HG03442 (cell line): ENCODE results near the gene CMIP.

Experiments used
- ATAC-seq: cut with Tn5 transposase; IDR thresholded peaks from one replicate; pipeline ENCODE4 v1.9.1; 2021; ENCODE audit warnings: mild to moderate bottlenecking, moderate library complexity; ENCODE audit not compliant: unreplicated experiment

CMIP gene

DNA sequence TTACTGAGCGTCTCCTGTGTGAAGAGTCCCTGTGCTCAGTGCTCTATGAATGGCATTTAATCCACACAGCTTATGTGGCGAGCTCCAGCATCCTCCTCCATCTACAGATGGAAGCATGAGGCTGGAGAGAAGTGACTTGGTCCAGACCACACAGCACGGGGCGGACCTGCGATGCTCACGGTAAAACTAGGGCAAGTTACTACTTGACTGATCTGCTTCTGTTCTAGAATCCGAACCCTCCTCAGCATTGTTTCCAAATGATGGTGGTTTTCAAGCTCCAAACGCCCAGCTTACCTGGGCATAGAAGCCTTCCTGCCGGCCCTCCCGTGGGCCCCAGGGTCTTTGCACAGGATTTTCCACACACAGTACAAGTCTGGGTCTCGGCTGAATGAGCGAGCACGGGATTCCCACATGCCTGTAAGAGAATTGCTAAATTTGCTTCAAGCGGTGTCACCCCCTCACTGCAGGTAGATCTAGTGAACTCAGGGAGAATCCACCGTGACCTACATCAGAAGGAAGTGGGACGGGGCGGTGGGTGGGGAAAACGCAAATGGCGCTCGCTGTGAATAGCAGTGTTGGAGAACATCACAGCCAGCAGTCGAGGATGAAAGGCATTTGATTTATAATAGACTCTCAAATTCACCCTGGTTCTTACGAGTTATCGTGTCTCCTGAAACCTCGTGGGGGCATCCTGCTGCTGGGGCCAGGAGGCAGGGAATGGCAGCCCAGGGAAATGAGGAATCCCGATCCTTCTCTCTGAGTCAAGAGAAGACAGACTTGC, 101.1 kb downstream of the CMIP start:
- no peak for ATAC-seq

DNA sequence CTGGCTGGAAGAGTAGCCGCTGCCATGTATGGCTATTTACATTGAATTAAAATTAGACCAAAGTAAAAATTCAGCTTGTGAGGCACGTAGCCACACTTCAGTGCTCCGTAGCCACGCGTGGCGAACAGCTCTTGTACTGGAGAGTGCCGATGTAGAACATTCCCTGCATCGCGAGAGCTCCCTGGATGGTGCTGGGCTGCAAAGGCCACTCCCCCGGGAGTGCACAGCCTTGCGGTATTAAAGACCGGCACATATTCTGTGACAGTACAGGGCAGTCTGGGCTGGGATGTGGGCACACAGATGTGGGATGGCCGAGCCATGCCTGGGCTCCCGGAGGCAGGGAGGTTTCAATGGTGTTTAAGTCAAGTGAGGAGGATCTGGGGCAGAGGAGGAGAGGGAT, 102.2 kb downstream of the CMIP start:
- ATAC-seq = no peak

DNA sequence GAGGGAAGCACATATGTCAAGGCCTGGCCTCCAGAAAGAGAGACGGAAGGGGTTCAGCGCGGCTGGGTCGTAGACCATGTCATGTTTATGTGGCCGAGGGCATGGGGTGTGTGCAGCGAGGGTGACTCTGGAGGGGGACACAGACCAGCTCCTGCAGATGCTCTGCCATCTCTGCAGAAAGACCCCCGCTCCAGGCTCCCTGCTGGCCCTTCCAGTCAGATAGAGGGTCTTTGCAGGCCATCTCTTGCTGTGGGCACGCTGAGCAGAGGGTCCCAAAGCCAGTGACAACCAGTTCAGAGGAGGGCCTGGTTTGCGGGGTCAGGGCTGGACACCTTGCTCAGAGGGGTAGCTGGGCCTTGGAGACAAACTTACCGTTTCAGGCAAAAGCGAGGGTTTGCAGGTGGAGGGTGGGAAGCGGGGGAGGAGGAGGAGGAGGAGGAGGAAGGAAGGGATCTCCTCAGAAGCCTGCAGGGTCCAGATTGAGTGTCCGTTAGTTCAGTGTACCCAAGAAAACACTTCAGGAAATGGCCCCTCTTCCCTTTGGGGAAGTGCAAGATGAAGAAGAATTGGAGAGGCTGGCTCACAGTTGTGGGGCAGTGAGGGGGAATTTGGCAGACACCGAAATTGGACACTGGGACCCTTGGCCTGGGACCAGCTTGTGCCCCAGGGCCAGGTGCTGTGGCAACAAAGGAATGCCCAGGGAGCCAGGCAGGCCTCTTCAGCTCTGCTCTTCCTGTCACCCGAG, 102.8 kb downstream of the CMIP start:
- ATAC-seq = no peak

DNA sequence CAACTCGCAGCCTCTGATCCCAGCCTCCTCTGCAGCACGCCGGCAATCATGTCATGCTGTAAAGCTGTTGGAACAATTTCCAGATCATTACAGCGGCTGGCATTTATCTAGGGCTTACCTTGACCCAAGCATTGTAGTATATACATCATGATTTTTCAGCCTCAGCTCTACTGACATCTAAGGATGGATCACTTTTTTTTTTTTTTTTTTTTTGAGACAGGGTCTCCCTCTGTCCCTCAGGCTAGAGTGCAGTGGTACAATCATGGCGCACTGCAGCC, 103.3 kb downstream of the CMIP start:
- ATAC-seq = no peak

DNA sequence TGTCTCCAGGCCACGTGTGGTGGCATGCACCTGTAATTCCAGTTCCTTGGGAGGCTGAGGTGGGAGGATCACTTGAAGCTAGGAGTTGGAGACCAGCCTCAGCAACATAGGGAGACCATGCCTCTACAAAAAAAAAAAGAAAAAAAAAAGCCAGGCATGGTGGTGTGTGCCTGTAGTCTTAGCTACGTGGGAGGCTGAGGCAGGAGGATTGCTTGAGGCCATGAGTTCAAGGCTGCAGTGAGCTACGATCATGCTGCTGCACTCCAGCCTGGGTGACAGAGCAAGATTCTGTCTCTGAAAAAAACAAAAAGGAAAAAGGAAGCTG, 103.9 kb downstream of the CMIP start:
- no peak for ATAC-seq

DNA sequence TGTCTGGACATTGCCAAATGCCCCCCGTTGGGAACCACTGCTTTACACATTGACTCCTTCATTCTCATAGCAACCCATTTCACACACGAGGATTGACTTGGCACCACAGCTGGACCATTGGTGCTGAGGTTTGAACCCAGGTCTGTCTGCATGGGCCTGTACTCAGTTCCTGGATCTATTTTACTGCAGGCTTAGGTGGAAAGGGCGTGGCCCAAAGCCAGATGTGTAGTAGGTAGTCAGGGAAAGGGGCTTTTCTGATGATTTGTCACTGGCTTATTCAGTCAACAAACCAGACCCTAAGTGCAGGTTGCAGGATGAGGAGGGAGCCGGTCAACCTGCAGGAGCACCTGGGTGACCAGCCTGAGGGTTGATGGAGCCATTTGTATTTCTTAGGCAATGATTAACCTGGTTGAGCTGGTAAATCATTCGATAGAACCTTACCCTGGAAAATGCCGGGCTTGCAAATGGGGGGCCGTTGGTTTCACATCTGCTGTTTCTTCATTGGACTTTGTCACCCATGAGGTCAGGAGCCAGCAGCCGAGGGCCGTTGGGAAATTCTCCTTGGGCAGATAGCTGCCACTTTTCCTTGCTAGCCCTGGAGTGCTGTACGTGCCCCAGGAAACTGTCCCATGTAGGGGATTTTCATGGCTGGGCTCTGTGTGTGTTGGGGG, 104.4 kb downstream of the CMIP start:
- no peak for ATAC-seq

DNA sequence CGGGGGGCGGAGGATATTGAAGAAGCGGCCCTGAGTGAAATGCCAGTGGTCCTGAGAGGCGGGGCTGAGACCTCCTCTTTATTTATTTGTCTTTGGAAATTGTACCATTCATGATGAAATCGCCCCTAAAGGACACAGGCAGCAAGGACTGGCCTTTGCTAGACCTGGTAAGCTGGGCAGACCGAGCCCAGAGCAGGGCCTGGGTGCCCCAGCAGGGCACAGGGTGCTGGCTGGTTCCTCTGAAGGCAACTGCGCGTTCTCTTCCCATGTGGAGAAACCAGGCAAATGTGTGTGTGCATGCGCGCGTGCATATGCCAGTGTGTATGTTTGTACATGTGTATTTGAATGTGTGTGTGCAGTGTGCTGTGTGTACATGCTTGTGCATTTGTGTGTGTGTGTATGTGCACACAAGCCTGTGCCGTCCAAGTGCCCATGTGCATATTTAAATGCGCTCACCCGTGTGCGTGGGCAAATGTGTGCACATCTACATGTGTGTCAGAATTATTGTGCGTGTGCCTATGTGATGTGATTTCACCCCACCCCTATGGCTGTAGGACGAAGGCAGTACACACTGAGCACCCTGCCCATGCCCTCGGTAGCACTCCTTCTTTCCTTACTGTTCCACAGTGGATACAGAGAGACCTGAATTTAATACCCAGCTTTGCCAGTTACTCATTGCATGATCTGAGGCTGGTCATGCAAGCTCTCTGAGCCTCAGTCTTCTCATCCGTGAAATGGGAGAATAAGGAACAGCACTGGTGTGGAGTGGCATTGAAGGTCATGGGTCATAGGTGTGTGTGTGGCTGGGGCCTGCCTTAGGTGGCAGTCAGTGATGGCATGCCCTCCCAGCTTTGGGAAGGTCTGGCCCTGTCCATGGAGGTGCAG, 105.2 kb downstream of the CMIP start:
- ATAC-seq = no peak

DNA sequence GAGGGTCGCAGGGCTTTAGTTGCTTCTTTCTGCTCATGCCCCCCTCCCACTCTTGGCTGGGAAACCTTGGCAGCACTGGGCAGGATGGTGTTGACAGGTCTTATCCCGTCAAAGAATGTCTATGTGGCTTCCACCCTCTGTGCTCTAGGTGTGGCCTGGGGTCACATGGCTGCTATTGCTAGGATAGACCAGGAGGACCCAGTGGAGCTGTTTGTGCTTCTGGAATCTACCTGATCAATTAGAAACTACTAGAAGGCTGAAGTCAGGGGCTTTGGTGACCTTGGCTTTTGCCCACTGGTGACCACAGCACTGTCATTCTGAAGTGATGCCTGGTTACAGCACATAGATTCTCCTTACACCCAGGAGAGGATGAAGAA, 105.8 kb downstream of the CMIP start:
- ATAC-seq = no peak

DNA sequence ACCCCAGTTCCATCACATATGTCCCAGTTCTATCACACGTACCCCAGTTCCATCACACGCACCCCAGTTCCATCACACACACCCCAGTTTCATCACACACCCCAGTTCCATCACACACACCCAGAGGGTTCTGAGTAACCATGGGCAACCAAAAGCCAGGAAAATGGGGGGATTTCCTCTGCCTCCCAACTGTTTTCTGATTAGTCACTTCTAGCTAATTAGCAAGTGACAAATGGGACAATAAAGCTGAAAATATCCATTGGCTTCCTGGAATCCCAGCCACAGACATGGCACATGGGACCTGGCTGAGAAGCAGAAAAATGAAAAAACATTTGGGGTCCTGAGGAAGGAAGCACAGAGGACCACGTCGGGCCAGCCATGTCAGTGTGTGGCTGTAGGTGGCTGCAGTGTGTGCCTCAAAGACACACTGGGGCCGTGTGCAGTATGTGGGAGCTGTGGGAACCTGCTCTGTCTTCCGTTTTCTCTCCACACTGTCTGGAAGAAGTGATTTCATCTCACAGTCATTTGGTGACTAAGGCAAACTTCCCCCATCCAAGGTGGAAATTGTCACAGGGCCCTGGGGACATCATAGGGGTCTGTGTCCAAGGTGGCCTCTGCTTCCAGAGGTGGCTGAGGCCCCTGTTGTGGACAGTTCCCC, 106.7 kb downstream of the CMIP start:
- ATAC-seq = no peak

DNA sequence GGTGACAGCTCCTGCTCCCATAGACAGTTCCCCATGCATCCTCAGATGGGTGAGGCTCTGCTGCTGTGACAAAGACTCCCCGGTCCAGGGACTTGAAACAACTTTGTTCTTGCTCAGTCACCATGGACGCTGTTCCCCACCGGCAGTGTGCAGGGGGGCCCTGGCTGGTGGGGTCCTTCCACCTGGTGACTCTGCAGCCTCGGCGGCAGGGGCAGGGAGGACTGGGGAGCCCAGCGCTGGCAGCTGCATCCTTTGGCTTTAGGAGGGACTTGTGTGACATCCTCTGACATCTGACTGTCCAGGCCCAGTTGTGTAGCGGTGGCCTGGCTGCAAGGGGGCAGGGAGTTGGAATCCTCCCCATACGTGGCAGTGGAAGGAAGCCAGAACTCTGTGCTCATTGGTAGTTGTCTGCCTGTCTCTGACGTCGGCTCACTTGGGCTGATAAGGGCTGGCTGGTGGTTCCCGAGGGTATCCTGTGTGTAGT, 107.3 kb downstream of the CMIP start:
- no peak for ATAC-seq

DNA sequence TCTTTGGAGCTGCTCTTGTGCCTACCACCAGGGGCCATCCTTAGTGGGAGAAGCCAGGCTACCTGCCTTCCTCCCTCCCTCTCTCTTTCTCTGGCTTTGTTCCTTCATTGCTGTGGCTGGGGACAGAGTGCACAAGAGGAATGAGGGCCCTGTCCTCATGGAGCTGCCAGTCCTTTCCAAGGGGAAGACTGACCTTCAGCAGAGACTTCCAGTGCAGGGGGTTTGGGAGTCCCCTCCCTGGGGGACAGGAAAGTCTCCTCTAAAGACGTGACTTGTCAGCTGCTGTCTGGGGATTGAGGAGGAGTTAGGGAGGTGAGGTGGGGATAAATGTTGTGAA, 108.1 kb downstream of the CMIP start:
- no peak for ATAC-seq

DNA sequence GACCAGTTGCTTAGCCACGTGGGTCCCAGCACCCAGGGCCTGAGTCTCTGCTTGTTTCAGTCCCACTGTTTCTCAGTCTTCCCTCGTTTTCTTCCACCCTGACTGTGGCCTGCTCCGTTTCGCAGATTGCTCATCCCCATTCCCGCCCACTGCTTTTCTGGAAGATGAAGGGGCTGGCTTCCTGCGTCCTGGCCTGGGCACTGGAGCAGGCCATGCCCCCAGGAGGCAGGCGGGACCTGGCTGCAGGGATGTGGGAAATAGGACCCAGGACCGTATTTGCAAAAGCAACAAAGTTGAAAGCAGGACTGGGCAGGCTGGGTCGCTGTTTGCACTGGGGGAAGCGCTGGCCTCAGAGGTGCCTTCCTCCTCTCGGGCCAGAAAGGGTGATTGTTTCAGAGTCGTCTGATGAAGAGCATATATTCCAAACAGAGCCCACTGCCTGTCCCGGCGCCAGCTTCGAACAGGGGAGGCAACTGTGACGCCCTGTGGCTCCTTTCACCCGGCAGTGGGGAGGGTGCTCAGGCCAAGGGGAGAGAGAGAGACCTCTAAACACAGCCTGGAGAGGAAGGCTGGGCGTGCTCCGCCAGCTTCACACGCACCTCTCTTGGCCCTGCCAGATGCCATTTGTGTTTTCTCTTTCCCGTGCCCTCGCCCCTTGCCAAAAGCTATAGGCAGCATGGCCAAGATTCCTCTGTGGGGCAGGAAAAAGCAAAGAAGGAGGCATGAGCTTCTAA, 108.6 kb downstream of the CMIP start:
- ATAC-seq = no peak

DNA sequence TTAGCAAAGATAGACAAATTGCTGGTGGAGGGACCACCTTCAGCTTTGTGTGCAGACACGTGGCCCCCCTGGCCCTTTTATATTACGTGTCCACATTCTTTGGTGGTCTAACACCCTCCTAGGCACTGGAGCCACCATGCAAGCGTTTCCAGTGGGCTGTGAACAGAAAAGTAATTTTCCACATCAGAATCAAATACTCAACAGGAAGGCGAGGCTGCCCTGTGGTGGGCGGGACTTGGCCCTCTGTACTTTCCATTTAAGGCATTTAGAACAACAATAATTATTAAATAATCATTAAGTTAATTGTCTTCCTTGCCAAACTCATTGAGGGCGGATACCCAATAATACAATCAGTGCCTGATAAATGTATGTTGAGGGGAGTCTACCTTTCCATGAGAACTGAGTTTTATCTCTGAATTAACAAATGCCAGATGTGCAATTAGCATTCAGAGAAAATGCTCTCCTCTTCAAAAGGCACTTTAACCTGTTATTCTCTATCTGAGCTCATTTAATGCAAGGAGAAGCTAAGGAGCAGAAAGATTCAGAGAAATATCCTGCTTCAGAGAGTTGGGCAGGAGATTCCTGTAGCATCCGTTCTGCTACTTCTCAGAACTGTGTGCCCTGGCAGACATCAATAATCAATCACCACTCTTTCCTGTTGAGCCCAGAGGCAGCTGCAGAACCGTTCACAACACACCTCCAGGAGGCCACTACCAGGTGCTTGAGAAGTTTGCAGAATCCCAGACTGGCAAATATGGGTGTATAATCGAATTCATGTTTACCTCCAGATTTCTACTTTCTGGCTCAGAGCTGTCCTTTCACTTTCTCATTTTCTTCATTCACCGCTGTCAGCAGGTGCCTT, 109.4 kb downstream of the CMIP start:
- ATAC-seq = no peak

DNA sequence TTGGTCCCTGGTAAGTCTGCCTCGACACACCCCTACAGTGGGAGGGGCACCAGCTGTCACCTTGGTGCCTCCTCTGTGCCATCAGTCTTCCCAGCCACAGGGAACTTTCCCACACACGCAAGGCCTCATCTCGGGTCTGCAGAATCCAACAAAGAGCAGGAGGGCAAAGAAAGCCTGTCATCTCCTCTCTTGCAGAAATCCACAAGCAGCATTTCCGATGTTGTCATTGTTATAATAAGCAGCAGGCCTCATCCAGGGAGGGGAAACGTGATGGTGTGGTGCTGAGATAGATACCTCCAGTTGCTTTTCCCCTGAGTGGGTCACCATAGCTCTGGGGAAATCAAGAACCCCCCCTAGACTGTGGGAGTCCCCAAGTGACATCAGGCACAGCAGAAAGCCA, 110.4 kb downstream of the CMIP start:
- no peak for ATAC-seq

DNA sequence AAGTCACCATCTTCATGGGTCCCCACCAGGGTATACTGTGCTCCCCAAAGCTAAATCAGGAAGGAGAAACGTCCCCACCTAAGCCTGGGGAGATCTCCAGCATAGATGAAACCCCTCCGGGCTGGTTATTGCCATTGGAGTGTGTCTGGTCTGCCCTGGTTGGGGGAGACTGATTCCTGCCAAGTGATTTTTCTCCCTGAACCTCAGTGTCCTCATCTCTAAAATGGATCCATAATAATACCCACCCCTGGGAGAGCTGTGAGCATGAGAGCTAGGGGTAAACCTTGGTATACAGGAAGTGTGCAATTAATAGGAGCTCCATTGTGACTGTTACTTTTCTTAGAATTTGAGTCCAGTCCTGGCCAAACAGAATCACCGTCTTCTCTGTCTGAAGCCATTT, 111.1 kb downstream of the CMIP start:
- no peak for ATAC-seq

DNA sequence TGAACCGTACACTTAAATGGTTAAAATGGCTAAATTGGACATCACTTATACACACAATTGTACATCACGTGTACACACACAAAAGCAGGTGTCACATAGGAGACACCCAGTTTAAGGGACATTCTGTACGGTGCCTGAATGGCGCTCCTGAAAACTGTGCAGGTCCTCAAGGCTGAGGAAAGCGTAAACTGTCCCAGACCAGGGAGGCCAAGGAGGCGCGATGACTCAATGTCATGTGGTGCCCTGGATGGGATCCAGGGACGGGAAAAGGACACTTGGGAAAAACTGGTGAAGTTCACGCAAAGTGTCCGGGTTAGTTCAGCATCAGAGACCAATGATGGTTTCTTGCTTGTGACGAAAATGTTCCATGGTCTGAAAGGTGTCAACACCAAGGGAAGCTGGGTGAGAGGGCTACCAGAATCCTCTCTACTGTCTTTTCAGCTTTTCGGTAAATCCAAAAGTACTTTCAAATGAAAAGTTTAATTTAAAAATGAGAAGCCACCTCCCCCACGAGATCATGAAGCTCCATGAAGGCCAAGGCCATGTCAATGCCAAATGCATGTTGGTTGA, 112.2 kb downstream of the CMIP start:
- ATAC-seq = no peak

DNA sequence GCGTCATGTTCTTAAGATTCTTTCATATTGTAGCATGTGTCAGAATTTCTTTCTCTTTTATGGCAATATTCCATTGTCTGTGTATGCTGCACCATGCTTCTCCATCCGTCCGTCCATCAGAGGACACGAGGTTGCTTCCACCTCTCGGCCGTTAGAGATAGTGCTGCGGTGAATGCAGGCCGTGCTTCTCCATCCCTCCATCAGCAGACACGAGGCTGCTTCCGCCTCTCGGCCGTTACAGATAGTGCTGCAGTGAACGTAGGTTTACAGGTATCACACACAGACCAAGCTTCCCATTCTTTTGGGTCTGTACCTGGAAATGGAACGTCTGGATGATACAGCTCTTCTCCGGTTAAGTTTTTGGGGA, 113.5 kb downstream of the CMIP start:
- ATAC-seq = no peak

DNA sequence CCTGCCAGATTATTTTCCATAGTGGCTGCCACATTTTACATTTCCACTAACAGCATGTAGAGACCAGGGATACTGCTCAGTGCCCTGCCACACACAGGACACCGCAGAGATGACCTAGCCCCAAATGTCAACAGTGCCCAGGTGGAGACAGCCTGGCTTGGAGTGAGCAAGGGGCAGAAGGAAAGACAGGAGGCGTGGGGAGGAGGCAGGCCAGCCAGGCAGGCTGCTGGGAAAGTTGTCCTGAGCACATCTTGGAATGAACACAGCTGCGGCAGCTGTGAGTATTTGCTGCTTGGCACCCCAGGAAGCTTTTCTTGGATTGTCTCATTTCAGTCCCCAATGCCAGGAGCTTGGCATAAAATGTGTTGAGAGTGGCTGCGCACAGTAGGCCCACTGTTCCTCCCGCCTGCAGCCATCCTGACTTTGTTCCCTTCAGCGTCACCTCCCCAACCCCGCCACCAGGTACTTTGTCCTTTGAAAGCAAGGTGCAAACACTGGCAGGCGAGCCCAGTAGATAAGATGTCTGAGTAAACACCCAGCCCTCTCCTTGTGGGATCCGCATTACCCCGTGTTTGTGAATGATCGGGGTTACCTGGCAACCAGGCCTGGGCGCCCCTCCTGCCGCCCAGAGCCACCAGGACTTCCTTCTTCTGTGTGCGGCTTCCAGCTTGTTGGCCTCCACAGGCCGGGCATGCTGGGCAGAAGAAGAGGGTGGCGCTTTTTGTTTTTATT, 114.0 kb downstream of the CMIP start:
- no peak for ATAC-seq
